Stimulated activated naive B cell treated with anti-CD40 and anti-IgM and Interleukin-4, amounts not matched to agents 10 μg/mL and 1 μg/mL and 100 μg/mL, for 72 hours (primary cell): ENCODE measurements around the gene ZNF513.

Experiments used
- ATAC-seq, 2 donors: fragments of 150-1000 bp; cut with Tn5 transposase; replicated peaks; 2 replicates each; pipeline ENCODE4 v1.10.0; 2021; ENCODE audit warnings: moderate library complexity in 1 of 2
- DNase-seq: peaks from one replicate; pipeline ENCODE4 v3.0.0; 2021
- H3K27ac Mint-ChIP-seq: one replicate; pipeline ENCODE4 v1.8.0; 2022; ENCODE audit warnings: mild to moderate bottlenecking, mixed read lengths
- H3K27me3 Mint-ChIP-seq, 2 donors: one replicate each; pipeline ENCODE4 v1.8.0; 2022; ENCODE audit warnings: mixed read lengths in 2 of 2
- H3K36me3 Mint-ChIP-seq, 2 donors: one replicate each; pipeline ENCODE4 v1.8.0; 2022; ENCODE audit warnings: mixed read lengths in 2 of 2, mild to moderate bottlenecking in 1 of 2
- H3K4me1 Mint-ChIP-seq, 2 donors: one replicate each; pipeline ENCODE4 v1.8.0; 2022; ENCODE audit warnings: mixed read lengths in 2 of 2, mild to moderate bottlenecking in 1 of 2
- H3K4me3 Mint-ChIP-seq, 2 donors: one replicate each; pipeline ENCODE4 v1.8.0; 2022; ENCODE audit warnings: mild to moderate bottlenecking in 2 of 2, mixed read lengths in 2 of 2, moderate library complexity in 1 of 2
- H3K9me3 Mint-ChIP-seq, 2 donors: one replicate each; pipeline ENCODE4 v1.8.0; 2022; ENCODE audit warnings: mixed read lengths in 2 of 2, mild to moderate bottlenecking in 1 of 2

Gene ZNF513

GRCh38 chr2:27376151-27376865, 4.2 kb downstream of the ZNF513 start:
- no peak for DNase-seq
- Mint-ChIP-seq H3K4me3 (peak overlapping the region in 1 of 2 donors; percentile 10), H3K27me3 (no peaks in the 10 kb centered on the region), H3K36me3 (peaks cover 62 to 85% of the 10 kb centered on the region in 2 donors), H3K9me3 (peaks cover 0 to 3% of the 10 kb centered on the region in 2 donors), H3K4me1 (peaks cover 59 to 80% of the 10 kb centered on the region in 2 donors), H3K27ac (peak overlapping the region; percentile 83)
- no peak for ATAC-seq

- DNase-seq (no peak), ATAC-seq (no peak)
- Mint-ChIP-seq H3K4me3 (no peak overlapping the region), H3K27me3 (no peaks in the 10 kb centered on the region), H3K9me3 (no peaks in the 10 kb centered on the region), H3K4me1 (peaks cover 54 to 76% of the 10 kb centered on the region in 2 donors), H3K36me3 (peaks cover 55 to 81% of the 10 kb centered on the region in 2 donors), H3K27ac (peak overlapping the region; percentile 39)
Observed at GRCh38 chr2:27375513-27376099, 4.9 kb downstream of the ZNF513 start.

- Mint-ChIP-seq H3K36me3 (peaks cover 52 to 78% of the 10 kb centered on the region in 2 donors), H3K4me1 (peaks cover 49 to 67% of the 10 kb centered on the region in 2 donors), H3K4me3 (no peak overlapping the region), H3K27me3 (no peaks in the 10 kb centered on the region), H3K27ac (peak overlapping the region; percentile 47), H3K9me3 (no peaks in the 10 kb centered on the region)
- DNase-seq (no peak), ATAC-seq (no peak)
Observed at GRCh38 chr2:27373567-27373966, 7.0 kb downstream of the ZNF513 start.

GRCh38 chr2:27372937-27373336, 7.6 kb downstream of the ZNF513 start:
- H3K4me3 Mint-ChIP-seq, result peak overlapping the region in 1 of 2 donors; percentile 87
- no peaks in the 10 kb centered on the region for H3K27me3 Mint-ChIP-seq
- ATAC-seq (no peak), DNase-seq (no peak)
- peaks cover 45 to 64% of the 10 kb centered on the region in 2 donors for H3K4me1 Mint-ChIP-seq
- peak overlapping the region; percentile 100 for H3K27ac Mint-ChIP-seq
- no peaks in the 10 kb centered on the region for H3K9me3 Mint-ChIP-seq
- peaks cover 51 to 79% of the 10 kb centered on the region in 2 donors for H3K36me3 Mint-ChIP-seq

GRCh38 chr2:27370816-27371620, 9.5 kb downstream of the ZNF513 start:
- Mint-ChIP-seq H3K9me3 (no peaks in the 10 kb centered on the region), H3K36me3 (peaks cover 37 to 76% of the 10 kb centered on the region in 2 donors), H3K4me1 (peaks cover 33 to 61% of the 10 kb centered on the region in 2 donors), H3K27me3 (no peaks in the 10 kb centered on the region), H3K4me3 (peak overlapping the region; percentile 87 to 92), H3K27ac (peak overlapping the region; percentile 100)
- peak; percentile 71 for DNase-seq
- peak; percentile 48 to 50 for ATAC-seq

- DNase-seq (peak; percentile 99), ATAC-seq (peak; percentile 89 to 91)
- H3K4me3 Mint-ChIP-seq, result peak within 1 kb of the TSS; percentile 87 to 92
- peak within 1 kb of the TSS; percentile 100 for H3K27ac Mint-ChIP-seq
- H3K36me3 Mint-ChIP-seq, result peaks cover 34 to 71% of the 10 kb centered on the region in 2 donors
- no peaks in the 10 kb centered on the region for H3K9me3 Mint-ChIP-seq
- H3K27me3 Mint-ChIP-seq, result no peaks in the 10 kb centered on the region
- H3K4me1 Mint-ChIP-seq, result peaks cover 31 to 61% of the 10 kb centered on the region in 2 donors
Observed at GRCh38 chr2:27370026-27370815, 10.3 kb downstream of the ZNF513 start, which contains the start of the genes EIF2B4 and SNX17. Gene EIF2B4, minus strand, starts transcription at chr2:27370338. Its CDS starts 24 bp downstream, at chr2:27370314. Gene SNX17, plus strand, starts transcription at chr2:27370616. Its CDS starts 128 bp downstream, at chr2:27370744.

GRCh38 chr2:27369471-27370025, 11.0 kb downstream of the ZNF513 start:
- no peaks in the 10 kb centered on the region for H3K9me3 Mint-ChIP-seq
- no peak for ATAC-seq
- H3K27ac Mint-ChIP-seq, result peak overlapping the region; percentile 97
- peaks cover 33 to 66% of the 10 kb centered on the region in 2 donors for H3K36me3 Mint-ChIP-seq
- no peaks in the 10 kb centered on the region for H3K27me3 Mint-ChIP-seq
- H3K4me3 Mint-ChIP-seq, result peak overlapping the region; percentile 87 to 92
- DNase-seq, result no peak
- H3K4me1 Mint-ChIP-seq, result peaks cover 28 to 59% of the 10 kb centered on the region in 2 donors

- Mint-ChIP-seq H3K9me3 (no peaks in the 10 kb centered on the region), H3K27ac (no peak overlapping the region), H3K27me3 (no peaks in the 10 kb centered on the region), H3K36me3 (peaks cover 19 to 49% of the 10 kb centered on the region in 2 donors), H3K4me1 (peaks cover 9 to 31% of the 10 kb centered on the region in 2 donors), H3K4me3 (no peak overlapping the region)
- ATAC-seq (peak; percentile 20 to 21), DNase-seq (no peak)
Observed at GRCh38 chr2:27363933-27364332, 16.6 kb downstream of the ZNF513 start.

GRCh38 chr2:27362678-27363420, 17.7 kb downstream of the ZNF513 start:
- H3K27ac Mint-ChIP-seq, result no peak overlapping the region
- no peak for DNase-seq
- H3K9me3 Mint-ChIP-seq, result no peaks in the 10 kb centered on the region
- no peak for ATAC-seq
- H3K4me1 Mint-ChIP-seq, result peaks cover 10 to 34% of the 10 kb centered on the region in 2 donors
- no peak overlapping the region for H3K4me3 Mint-ChIP-seq
- H3K27me3 Mint-ChIP-seq, result no peaks in the 10 kb centered on the region
- peaks cover 18 to 50% of the 10 kb centered on the region in 2 donors for H3K36me3 Mint-ChIP-seq

GRCh38 chr2:27356382-27357181, 24.0 kb downstream of the ZNF513 start, which contains the start of gene GTF3C2:
Gene GTF3C2, minus strand, starts transcription at chr2:27356764. Its CDS starts 13,210 bp downstream, at chr2:27343554.
- ATAC-seq, result peak; percentile 86 to 89
- peaks cover 15 to 25% of the 10 kb centered on the region in 2 donors for H3K36me3 Mint-ChIP-seq
- no peaks in the 10 kb centered on the region for H3K27me3 Mint-ChIP-seq
- H3K27ac Mint-ChIP-seq, result peak within 1 kb of the TSS; percentile 98
- peak within 1 kb of the TSS; percentile 99 to 100 for H3K4me3 Mint-ChIP-seq
- H3K4me1 Mint-ChIP-seq, result peaks cover 26 to 45% of the 10 kb centered on the region in 2 donors
- peak; percentile 91 for DNase-seq
- H3K9me3 Mint-ChIP-seq, result no peaks in the 10 kb centered on the region

GRCh38 chr2:27356056-27356381, 24.5 kb downstream of the ZNF513 start:
- peak; percentile 48 to 49 for ATAC-seq
- Mint-ChIP-seq H3K27me3 (no peaks in the 10 kb centered on the region), H3K36me3 (peaks cover 15 to 24% of the 10 kb centered on the region in 2 donors), H3K4me3 (peak overlapping the region; percentile 99 to 100), H3K9me3 (no peaks in the 10 kb centered on the region), H3K4me1 (peaks cover 26 to 48% of the 10 kb centered on the region in 2 donors), H3K27ac (peak overlapping the region; percentile 98)
- no peak for DNase-seq

GRCh38 chr2:27354597-27354927, 26.0 kb downstream of the ZNF513 start:
- no peak for DNase-seq
- no peaks in the 10 kb centered on the region for H3K9me3 Mint-ChIP-seq
- no peaks in the 10 kb centered on the region for H3K27me3 Mint-ChIP-seq
- H3K4me3 Mint-ChIP-seq, result peak overlapping the region; percentile 28 to 29
- ATAC-seq, result no peak
- H3K27ac Mint-ChIP-seq, result peak overlapping the region; percentile 25
- H3K36me3 Mint-ChIP-seq, result peaks cover 15 to 23% of the 10 kb centered on the region in 2 donors
- peaks cover 29 to 49% of the 10 kb centered on the region in 2 donors for H3K4me1 Mint-ChIP-seq
